GM20431 (cell line): ENCODE data around the gene CDC42SE2.
"Not testable (repeated sequence)": the region's sequence is repeated elsewhere in the genome, so short reads cannot be mapped to it uniquely, and the experiment has no call there.

Experiments
- in situ Hi-C: fragments of 300-500 bp; cut with MseI, MboI; formaldehyde crosslinking; loops from one replicate; pipeline ENCODE4 v1.15.0; 2020; ENCODE audit warnings: low sequenced_read_pairs; ENCODE audit not compliant: unreplicated experiment

CDC42SE2 gene

DNA sequence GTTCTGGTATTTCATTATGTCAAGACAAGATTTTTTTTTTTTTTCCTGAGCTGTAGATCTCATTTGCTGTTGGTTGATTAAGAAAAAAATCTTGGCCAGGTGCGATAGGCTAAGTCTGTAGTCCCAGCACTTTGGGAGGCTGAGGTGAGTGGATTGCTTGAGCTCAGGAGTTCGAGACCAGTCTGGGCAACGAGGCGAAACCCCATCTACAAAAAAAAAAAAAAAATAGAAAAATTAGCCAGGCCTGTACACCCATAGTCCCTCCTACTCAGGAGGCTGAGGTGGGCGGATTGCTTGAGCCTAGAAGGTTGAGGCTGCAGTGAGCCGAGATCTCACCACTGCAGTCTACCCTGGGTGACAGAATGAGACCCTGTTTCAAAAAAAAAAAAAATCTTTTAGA, 12.2 kb downstream of the CDC42SE2 start:
- in situ Hi-C loops = no loop called here

DNA sequence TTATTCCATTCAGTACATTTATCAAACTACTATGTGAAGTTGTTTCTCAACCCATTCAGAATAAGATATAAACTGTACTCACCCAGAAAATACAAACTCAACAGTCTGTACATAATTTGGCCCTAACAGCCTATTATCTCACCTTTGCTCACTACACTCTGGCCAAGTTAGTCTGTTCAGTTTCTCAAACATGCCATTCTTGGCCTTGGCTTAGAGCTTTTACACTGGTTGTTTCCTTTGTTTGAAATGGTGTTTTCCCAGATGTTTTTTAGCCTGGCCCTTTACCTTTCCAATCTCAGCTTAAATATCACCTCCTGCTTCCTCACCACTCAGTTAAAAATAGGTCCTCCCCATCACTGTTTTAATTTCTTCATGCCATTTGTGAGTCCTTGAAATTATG, 13.6 kb downstream of the CDC42SE2 start:
- in situ Hi-C loops = no loop called here

DNA sequence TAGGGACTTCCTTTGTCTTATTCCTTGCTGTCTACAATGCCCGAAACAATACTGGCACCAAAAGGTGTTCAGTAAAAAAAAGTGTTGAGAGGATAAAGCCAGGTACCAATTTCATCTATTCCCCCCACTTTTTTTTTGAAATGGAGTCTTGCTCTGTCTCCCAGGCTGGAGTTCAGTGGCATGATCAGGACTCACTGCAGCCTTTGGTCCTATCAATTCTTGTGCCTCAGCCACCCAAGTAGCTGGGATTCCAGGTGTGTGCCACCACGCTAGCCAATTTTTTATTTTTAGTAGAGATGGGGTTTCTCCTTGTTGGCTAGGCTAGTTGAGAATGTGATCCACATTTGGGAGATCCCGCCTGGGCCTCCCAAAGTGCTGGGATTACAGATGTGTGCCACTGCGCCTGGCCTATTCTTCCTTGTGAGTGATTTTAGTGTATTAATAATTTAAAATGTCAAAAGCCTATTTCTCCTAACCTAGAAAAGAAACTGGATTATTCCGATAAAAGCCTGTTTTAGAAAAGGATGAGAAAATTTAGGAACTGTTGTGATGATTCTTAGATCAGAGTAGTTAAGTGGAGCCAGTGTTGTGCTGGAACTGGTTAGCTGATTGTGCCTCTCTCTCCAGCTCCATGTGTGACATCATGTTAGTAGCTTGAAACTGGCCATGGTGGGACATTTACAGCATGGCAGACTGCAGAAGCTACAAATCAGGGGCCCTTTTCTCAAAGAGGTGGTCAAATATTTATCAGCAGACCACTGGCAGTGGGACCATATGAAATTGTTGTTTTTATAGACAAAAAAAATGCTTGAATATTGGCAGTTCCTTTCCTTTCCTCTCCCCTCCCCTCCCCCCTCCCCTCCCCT, 14.3 kb downstream of the CDC42SE2 start:
- in situ Hi-C loops = no loop called here

DNA sequence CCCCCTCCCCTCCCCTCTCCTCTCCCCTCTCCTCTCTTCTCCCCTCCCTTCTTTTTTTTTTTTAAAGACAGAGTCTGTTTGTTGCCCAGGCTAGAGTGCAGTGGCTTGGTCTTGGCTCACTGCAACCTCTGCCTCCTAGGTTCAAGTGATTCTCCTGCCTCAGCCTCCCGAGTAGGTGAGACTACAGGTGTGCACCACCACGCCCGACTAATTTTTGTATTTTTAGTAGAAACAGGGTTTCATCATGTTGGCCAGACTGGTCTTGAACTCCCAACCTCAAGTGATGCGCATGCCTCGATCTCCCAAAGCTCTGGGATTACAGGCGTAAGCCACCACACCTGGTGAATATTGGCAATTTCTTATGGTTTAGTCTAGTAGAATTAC, 14.9 kb downstream of the CDC42SE2 start:
- in situ Hi-C loops = not testable (repeated sequence)

DNA sequence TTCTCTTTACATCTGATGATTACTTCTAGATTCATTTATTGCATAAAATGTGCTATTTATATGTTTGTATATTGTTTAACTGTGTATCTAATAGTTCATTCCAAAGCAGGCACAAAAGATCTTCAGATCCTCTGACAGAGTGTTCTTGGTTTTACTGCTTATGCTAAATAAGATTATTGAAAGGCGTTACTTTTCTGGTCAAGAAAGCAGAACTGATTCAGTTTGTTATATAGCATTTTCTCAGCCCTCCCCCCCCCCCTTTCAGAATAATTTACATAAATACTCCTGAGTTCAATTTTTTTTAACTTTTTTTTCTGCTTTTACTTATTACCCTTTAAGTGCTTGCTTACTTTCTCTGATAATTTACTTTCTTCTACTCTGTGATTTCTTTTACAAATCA, 15.4 kb downstream of the CDC42SE2 start:
- in situ Hi-C loops = no loop called here

DNA sequence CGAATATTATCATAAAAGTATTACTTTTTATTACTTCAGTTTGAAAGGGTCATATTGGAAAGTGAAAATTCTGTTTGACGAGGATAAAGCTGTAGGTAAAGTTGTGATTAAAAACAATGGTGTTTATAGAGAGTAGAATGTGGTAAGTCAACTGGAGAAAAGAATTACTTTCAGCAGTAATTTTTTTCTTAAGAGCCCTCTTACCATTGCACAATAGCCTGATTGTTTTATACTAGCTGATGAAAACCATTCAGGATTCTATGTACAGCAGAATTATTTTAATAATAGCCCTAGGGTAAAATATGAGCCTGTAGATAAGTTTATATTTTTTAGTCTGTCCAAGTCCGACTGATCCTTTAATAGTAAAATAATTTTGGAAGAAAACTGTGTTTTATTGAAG, 16.6 kb downstream of the CDC42SE2 start:
- in situ Hi-C loops = no loop called here

DNA sequence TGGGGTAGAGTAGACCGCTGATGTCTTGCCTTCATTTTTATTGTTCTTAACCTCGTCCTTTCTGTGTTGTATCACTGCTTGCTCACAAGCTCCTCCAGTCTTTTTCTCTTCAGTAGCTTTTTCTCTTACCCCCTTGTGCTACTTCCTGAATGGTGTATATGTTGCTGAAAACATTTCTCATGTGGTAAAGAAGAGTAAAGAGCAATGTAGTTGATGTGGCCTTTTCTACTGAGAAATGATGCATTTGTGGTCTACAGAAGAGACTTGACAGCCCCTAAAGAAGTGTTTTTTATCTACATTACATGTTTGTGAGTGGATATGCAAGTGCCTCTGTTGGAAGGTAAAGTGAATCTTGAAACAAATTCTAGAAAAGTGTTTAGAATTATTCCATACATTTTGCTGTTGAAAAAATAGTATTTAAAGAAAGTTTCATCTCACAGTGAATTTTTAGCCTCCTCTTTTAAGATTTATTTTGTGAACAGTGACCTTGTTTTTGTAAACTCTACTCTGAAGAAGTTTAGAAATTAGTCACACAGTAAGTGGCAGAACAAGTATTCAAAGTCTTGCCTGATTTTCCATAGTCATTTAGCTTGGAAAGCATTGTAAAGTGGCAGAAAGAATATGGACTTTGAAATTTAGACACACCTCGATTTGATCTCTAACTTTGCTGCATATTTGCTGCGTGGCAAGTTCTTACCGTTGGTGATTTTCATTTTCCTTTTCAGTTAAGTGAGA, 17.4 kb downstream of the CDC42SE2 start:
- in situ Hi-C loops = no loop called here

DNA sequence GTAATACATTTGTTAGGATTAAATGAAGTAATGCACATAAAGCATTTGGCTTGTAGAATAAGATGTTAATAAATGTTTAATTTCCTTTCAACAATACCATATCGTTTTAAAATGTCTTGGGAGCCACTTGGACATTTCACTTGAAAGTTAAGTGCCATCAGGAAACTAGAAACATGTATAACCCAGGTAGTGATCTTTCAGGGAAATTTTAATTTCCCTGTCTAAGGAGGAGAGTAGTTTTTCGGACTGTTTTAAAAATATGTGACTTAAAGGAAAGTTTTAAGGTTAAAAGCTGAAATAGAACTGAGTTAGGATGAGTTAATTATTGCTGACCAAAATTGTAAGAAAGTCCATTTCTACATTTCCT, 18.0 kb downstream of the CDC42SE2 start:
- in situ Hi-C loops = no loop called here

DNA sequence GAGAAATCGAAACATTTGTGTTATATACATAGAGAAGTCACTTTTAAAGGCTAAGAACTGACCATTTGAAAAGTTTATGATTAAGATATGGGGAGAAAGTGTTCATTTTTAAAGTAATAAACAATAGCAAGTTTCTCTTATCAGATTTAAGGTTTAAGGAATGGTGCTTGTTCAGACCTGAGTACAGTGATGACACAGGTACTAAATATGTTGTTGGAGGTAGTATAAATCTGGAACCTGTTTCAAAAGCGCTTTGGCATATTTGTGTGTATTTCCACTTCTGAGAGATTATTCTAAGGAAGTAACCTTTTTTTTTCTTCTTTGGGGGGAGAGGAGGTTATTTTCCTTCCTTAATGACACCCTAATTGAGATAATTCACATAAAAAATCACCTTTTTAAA, 18.4 kb downstream of the CDC42SE2 start:
- in situ Hi-C loops = no loop called here

DNA sequence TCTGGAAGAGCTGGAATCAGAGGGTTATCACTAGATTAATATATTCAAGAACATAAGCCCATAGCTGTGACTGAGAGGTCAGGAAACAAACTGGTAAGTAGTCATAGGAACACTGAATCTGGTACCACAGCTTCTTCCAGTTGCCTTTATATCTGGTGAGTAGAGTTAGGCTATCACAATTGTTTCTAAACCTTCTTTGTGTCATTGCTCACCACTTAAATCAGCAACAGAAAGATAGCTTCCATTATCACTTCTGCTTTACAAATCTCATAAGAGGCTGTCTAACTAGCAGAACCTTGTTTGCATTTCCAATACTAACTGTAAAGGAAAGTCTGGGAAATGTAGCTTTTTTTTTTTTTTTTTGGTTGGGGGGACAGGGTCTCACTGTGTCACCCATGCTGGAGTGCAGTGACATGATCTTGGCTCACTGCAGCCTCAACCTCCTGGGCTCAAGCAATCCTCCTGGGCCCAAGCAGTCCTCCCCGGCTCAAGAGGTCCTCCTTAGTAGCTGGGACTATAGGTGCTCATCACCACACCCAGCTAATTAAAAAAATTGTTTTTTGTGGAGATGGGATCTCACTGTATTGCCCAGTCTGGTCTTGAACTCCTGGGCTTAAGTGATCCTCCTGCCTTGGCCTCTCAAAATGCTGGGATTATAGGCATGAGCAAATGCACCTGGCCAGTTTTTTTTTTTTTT, 22.0 kb downstream of the CDC42SE2 start:
- in situ Hi-C loops = no loop called here

DNA sequence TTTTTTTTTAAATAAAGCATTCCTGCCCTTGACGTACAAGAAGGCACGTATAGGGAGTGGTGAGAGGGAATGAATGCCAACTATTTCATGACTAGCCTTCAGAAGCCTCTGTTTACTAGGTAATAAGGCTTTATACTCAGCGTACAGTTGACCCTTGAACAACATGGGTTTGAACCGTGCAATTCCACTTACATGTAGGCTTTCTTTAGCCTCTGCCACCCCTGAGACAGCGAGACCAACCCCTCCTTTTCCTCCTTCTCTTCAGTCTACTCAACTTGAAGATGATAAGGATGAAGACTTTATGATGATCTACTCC, 22.5 kb downstream of the CDC42SE2 start:
- in situ Hi-C loops = no loop called here

DNA sequence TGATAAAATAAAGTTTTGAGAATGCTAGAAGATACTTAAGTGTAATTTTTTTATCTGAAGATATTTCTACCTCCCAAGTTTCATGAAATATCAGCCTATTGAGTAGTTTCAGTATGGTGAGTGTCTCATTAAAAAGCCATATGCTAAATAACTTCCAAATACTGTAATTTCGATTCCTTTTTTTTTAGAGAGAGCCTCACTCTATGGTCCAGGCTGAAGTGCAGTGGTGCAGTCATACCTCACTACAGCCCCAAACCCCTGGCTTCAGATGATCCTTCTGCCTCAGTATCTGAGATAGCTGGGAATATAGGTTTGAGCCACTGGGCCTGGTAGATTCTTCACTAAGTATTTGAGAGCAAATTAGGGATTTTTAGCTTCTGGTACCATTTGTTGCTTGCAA, 24.5 kb downstream of the CDC42SE2 start:
- in situ Hi-C loops = no loop called here

DNA sequence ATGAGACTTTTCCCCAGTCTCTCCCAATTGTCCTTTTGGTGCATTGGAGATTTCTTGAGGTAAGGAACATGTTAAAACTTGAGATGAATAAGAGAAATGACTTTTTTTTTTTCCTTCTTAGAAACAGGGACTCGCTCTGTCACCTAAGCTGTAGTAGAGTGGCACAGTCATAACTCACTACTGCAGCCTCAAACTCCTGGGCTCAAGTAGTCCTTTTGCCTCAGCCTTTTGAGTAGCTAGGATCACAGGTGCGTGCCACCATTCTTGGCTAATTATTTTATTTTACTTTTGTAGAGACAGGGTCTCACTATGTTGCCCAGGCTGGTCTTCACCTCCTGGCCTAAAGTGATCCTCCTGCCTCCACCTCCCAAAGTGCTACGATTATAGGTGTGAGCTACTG, 25.9 kb downstream of the CDC42SE2 start:
- in situ Hi-C loops = no loop called here

DNA sequence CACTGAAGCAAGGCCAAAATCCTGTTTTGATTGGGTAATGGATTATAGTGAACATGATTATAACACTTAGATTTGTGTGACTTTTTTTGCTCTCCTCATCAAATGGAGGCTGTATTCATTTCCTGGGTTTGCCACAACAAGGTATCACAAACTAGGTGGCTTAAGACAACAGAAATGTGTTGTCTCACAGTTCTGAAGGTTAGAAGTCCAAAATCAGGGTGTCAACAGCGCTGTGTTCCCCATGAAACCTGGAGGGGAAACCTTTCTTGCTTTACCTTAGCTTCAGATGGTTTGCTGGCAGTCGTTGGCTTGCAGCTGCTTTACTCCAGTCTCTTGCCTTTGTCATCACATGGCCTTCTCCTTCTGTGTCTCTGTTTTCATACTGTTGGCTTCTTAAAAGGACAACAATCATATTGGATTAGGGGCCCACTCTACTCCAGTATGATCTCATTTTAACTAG, 32.4 kb downstream of the CDC42SE2 start:
- in situ Hi-C loops = no loop called here

DNA sequence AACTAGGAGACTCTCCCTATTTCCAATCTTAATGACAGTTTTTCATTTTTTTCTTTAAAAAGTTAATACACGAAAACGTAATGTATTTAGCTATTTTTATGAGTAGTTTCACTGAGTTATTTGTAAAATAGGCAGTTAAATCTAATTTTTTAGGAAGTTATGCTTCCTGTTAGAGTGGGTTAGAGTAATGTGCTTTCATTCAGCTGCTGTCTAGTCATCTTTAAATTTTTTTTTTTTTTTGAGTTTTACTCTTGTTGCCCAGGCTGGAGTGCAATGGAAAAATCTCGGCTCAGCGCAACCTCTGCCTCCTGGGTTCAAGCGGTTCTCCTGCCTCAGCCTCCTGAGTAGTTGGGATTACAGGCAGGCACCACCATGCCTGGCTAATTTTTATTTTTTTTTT, 34.0 kb downstream of the CDC42SE2 start:
- in situ Hi-C loops = no loop called here

DNA sequence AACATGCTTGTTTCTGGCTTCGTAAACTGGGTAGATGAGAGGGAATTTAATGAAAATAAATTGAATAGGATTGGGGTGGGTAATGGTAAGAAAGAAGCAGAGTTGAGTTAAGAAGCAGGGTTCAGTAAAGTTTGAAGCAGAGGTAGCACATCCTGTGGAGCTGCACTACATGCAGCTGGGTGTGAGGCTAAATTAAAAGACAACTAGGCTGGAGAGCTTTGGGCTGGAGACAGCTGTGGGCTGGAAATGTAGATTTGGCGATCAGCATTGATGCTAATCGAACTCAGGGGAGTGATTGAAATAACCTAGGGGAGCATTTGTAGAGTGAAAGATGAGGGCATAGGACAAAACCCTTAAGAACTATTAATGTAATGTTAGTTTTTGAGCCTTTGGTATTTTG, 35.6 kb downstream of the CDC42SE2 start:
- in situ Hi-C loops = no loop called here

DNA sequence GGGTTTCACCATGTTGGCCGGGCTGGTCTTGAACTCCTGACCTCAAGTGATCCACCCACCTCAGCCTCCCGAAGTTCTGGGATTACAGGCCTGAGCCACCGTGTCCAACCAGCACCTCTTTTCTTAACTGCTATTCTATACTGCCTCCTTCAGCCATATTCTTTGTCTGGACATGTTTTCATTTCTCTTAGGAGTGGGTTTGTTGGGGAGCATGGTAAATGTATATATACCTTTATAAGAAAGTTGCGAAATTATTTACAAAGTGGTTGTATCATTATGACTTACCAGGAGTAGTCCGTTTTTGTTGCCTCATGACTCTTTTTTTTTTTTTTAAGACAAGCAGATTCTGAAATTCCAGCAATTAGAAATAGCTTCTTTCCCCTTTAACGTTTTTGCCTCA, 38.7 kb downstream of the CDC42SE2 start:
- in situ Hi-C loops = no loop called here

DNA sequence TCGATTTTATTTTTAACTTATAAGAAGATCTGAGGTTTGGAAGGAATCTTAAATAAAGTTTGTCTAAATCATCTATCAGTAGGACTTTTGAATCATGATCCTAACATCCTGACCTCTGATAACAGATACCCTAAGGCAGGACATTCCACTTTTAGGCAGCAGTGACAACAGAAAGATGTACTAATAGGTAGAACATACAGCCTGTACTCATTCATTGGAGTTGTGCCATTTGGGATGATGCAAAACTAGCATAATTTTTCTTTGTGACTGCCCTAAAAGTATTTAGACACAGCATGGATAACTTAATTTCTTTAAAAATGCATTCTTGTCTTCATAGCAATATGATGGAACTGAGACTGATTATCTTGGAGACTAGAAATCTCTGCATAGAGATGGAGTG, 39.7 kb downstream of the CDC42SE2 start:
- in situ Hi-C loops = no loop called here

DNA sequence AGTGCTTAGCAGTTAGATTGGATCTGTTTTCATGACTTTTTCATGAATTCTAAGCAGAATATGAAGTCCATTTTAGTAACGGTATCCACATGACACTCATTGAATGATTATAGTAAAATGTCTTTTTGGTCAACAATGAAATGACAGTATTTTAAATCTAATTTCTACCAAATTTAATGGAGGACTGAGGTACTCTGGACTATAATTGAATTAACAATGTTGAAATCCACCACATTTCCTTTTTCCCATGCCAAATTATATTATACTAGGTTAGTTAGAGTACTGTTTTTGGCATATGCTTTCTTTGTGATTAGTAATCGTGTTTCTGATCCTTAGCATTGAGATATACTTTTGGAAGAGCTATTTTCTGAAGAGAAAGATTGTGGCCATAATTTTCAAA, 40.6 kb downstream of the CDC42SE2 start:
- in situ Hi-C loops = no loop called here

DNA sequence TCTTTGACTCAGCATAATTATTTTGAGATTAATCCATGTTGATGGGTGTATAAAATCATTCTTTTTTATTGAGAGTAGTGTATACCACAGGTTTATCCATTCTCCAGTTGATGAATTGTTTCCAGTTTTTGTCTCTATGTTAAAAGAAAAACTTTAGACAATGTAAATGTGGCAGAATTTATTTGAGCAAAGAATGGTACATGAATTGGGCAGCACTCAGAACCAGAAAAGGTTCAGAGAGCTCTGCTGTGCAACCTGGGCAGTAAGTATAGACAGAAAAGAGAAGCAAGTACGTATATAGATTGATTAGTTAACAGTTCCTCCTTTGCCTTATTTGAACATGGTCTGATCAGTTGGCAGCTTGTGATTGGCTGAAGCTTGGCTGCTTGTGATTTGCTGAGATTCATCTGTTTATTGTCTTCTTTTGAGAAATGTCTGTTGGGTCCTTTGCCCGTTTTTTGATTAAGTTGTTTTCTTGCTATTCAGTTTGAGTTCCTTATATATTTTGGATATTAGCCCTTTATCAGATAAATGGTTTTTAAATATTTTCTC, 41.4 kb downstream of the CDC42SE2 start:
- in situ Hi-C loops = no loop called here

DNA sequence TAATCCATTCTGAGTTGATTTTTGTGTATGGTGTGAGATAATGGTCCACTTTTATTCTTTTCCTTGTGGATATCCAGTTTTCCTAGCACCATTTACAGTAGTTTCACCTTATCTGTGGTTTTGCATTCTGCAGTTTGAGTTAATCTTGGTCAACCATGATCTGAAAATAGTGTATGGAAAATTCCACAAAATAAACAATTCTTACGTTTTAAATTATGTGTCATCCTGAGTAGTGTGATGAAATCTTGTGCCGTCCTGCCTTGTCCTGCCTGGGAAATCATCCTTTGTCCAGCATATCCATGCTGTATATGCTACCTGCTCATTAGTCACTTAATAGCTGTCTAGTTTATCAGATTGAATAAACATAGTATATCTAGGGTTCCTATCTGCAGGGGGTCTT, 42.1 kb downstream of the CDC42SE2 start:
- in situ Hi-C loops = no loop called here
